ENCODE data around the gene SFSWAP. TPM values are rescaled to one million over a fixed set of nuclear protein-coding genes. Genes with fewer than 3 reads are reported as not detected.

The SFSWAP gene
- total RNA-seq, 1 donor from 2014 or later = 21.9 TPM

- Histone ChIP-seq H3K9me3 (replicated peaks) (no peaks in the 10 kb centered on the region), H3K4me1 (no peaks in the 10 kb centered on the region), H3K27ac (replicated peaks) (no peak overlapping the region), H3K36me3 (peaks cover 94% of the 10 kb centered on the region), H3K4me3 (no peak overlapping the region), H3K27me3 (ENCODE audit: low read depth) (no peaks in the 10 kb centered on the region)
- no peak for TF ChIP-seq CTCF (IDR thresholded peaks at IDR 0.05; ENCODE audit: borderline replicate concordance)
- DNase-seq = no peak
- intact Hi-C loops (cut with micrococcal nuclease) = no loop called here
Measured at GRCh38 chr12:131789638-131790037, 78.7 kb downstream of the SFSWAP start.

GRCh38 chr12:131793243-131794022, 82.5 kb downstream of the SFSWAP start:
- H3K36me3 ChIP-seq = peaks cover 87% of the 10 kb centered on the region
- no peaks in the 10 kb centered on the region for H3K4me1 ChIP-seq
- H3K9me3 ChIP-seq (replicated peaks) = no peaks in the 10 kb centered on the region
- no peaks in the 10 kb centered on the region for H3K27me3 ChIP-seq (ENCODE audit: low read depth)
- TF ChIP-seq CTCF (IDR thresholded peaks at IDR 0.05; ENCODE audit: borderline replicate concordance) = no peak
- no peak overlapping the region for H3K4me3 ChIP-seq
- no peak overlapping the region for H3K27ac ChIP-seq (replicated peaks)
- DNase-seq = no peak
- intact Hi-C loops (cut with micrococcal nuclease) = no loop called here

- intact Hi-C loops (cut with micrococcal nuclease) = no loop called here
- no peak for DNase-seq
- no peak for TF ChIP-seq CTCF (IDR thresholded peaks at IDR 0.05; ENCODE audit: borderline replicate concordance)
- no peaks in the 10 kb centered on the region for H3K4me1 ChIP-seq
- H3K9me3 ChIP-seq (replicated peaks) = no peaks in the 10 kb centered on the region
- H3K36me3 ChIP-seq = peaks cover 87% of the 10 kb centered on the region
- H3K27me3 ChIP-seq (ENCODE audit: low read depth) = no peaks in the 10 kb centered on the region
- no peak overlapping the region for H3K27ac ChIP-seq (replicated peaks)
- no peak overlapping the region for H3K4me3 ChIP-seq
Measured at GRCh38 chr12:131794061-131794460, 83.2 kb downstream of the SFSWAP start.

- H3K9me3 ChIP-seq (replicated peaks) = no peaks in the 10 kb centered on the region
- H3K36me3 ChIP-seq = peaks cover 87% of the 10 kb centered on the region
- no peak for DNase-seq
- no peaks in the 10 kb centered on the region for H3K4me1 ChIP-seq
- H3K27me3 ChIP-seq (ENCODE audit: low read depth) = no peaks in the 10 kb centered on the region
- H3K27ac ChIP-seq (replicated peaks) = no peak overlapping the region
- no peak overlapping the region for H3K4me3 ChIP-seq
- no peak for TF ChIP-seq CTCF (IDR thresholded peaks at IDR 0.05; ENCODE audit: borderline replicate concordance)
- intact Hi-C loops (cut with micrococcal nuclease) = no loop called here
Measured at GRCh38 chr12:131794573-131794972, 83.7 kb downstream of the SFSWAP start.

GRCh38 chr12:131795064-131795463, 84.2 kb downstream of the SFSWAP start:
- Histone ChIP-seq H3K4me3 (no peak overlapping the region), H3K27me3 (ENCODE audit: low read depth) (no peaks in the 10 kb centered on the region), H3K36me3 (peaks cover 87% of the 10 kb centered on the region), H3K4me1 (no peaks in the 10 kb centered on the region), H3K9me3 (replicated peaks) (no peaks in the 10 kb centered on the region), H3K27ac (replicated peaks) (no peak overlapping the region)
- DNase-seq = no peak
- intact Hi-C loops (cut with micrococcal nuclease) = no loop called here
- TF ChIP-seq CTCF (IDR thresholded peaks at IDR 0.05; ENCODE audit: borderline replicate concordance) = no peak
